ENCODE data around the gene ZNF524. TPM values are rescaled to one million over a fixed set of nuclear protein-coding genes. Genes with fewer than 3 reads are reported as not detected.

ZNF524 gene
- total RNA-seq, 3 donors from 2014 or later (not counting 1 experiment from before 2014, with no cell fraction given): 9.2 to 12.6 (median 12.5) TPM

DNA sequence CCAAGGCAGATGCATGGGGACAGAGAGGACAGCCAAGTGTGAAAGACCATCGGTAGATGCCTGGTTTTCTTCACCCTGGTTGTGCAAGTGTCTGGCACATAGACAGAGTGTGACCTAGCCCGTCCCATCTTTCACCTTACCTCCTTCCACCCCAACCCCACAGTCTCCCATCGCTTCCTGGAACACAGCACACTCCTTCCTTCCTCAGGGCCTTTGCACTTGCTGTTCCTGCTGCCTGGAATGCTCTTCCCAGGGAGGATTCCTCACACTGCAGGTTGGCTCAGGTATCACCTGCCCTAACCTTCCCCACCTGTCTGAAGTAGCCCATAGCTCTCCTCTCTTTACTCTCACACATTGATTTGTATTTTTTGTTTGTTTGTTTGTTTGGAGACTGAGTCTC, 3.8 kb upstream of the ZNF524 start:
- peaks cover 16% of the 10 kb centered on the region for H3K4me1 ChIP-seq (ENCODE audit: control insufficient read depth, insufficient read depth, low read length)
- no peak overlapping the region for H3K4me3 ChIP-seq (ENCODE audit: low read length)
- H3K27ac Mint-ChIP-seq: peak overlapping the region in 1 of 2 donors; percentile 35
- no peak overlapping the region for H3K4me3 Mint-ChIP-seq
- no peaks in the 10 kb centered on the region for H3K36me3 Mint-ChIP-seq
- H3K36me3 ChIP-seq (ENCODE audit: control insufficient read depth, insufficient read depth, low read length): peaks cover 5% of the 10 kb centered on the region
- no peaks in the 10 kb centered on the region for H3K27me3 Mint-ChIP-seq (ENCODE audit: low read depth in 2 of 2)
- TF ChIP-seq, protein P1, sequence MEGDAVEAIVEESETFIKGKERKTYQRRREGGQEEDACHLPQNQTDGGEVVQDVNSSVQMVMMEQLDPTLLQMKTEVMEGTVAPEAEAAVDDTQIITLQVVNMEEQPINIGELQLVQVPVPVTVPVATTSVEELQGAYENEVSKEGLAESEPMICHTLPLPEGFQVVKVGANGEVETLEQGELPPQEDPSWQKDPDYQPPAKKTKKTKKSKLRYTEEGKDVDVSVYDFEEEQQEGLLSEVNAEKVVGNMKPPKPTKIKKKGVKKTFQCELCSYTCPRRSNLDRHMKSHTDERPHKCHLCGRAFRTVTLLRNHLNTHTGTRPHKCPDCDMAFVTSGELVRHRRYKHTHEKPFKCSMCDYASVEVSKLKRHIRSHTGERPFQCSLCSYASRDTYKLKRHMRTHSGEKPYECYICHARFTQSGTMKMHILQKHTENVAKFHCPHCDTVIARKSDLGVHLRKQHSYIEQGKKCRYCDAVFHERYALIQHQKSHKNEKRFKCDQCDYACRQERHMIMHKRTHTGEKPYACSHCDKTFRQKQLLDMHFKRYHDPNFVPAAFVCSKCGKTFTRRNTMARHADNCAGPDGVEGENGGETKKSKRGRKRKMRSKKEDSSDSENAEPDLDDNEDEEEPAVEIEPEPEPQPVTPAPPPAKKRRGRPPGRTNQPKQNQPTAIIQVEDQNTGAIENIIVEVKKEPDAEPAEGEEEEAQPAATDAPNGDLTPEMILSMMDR (IDR thresholded peaks at IDR 0.05): no peak
- no peak for DNase-seq
- intact Hi-C loops (cut with micrococcal nuclease): no loop called here
- H3K27ac ChIP-seq (ENCODE audit: low read length): no peak overlapping the region
- no peaks in the 10 kb centered on the region for H3K9me3 Mint-ChIP-seq
- H3K9me3 ChIP-seq (ENCODE audit: control insufficient read depth, insufficient read depth, low read length): no peaks in the 10 kb centered on the region
- no peak for ATAC-seq
- H3K4me1 Mint-ChIP-seq: peaks cover 11 to 19% of the 10 kb centered on the region in 2 donors
- H3K27me3 ChIP-seq (ENCODE audit: control insufficient read depth, insufficient read depth, low read length): no peaks in the 10 kb centered on the region
- 95% methylated on average over 3 of the region's 3 CpGs for WGBS (ENCODE audit: insufficient coverage)

DNA sequence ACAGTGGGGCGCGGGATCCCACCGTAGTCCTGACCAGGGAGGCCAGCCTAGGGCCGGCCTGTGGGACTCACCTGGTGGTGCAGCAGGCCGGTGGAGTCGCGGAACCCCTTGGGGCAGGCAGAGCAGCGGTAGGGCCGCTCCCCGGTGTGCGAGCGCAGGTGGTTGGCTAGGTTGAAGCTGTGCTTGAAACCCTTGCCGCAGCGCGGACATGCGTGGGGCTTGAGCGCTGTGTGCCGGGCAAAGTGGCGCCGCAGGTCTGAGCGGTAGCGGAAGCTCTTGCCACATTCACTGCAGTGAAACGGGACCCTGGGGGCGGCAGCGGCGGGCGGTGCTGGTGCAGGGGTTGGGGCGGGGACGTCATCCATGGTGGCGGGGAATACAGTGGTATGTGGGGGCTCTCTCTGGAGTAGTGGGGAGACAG, 2.6 kb upstream of the ZNF524 start:
- Mint-ChIP-seq H3K36me3 (no peaks in the 10 kb centered on the region), H3K27ac (peak overlapping the region in 1 of 2 donors; percentile 99), H3K4me1 (peaks cover 12 to 28% of the 10 kb centered on the region in 2 donors), H3K4me3 (no peak overlapping the region), H3K9me3 (no peaks in the 10 kb centered on the region), H3K27me3 (ENCODE audit: low read depth in 2 of 2) (no peaks in the 10 kb centered on the region)
- DNase-seq (no peak), ATAC-seq (no peak)
- H3K36me3 ChIP-seq (ENCODE audit: control insufficient read depth, insufficient read depth, low read length): peaks cover 5% of the 10 kb centered on the region
- TF ChIP-seq, protein P1 (IDR thresholded peaks at IDR 0.05): no peak
- no peaks in the 10 kb centered on the region for H3K9me3 ChIP-seq (ENCODE audit: control insufficient read depth, insufficient read depth, low read length)
- H3K4me1 ChIP-seq (ENCODE audit: control insufficient read depth, insufficient read depth, low read length): peaks cover 17% of the 10 kb centered on the region
- intact Hi-C loops (cut with micrococcal nuclease): no loop called here
- H3K27ac ChIP-seq (ENCODE audit: low read length): no peak overlapping the region
- no peak overlapping the region for H3K4me3 ChIP-seq (ENCODE audit: low read length)
- WGBS (ENCODE audit: insufficient coverage): 97% methylated on average over 26 of the region's 30 CpGs
- H3K27me3 ChIP-seq (ENCODE audit: control insufficient read depth, insufficient read depth, low read length): no peaks in the 10 kb centered on the region

DNA sequence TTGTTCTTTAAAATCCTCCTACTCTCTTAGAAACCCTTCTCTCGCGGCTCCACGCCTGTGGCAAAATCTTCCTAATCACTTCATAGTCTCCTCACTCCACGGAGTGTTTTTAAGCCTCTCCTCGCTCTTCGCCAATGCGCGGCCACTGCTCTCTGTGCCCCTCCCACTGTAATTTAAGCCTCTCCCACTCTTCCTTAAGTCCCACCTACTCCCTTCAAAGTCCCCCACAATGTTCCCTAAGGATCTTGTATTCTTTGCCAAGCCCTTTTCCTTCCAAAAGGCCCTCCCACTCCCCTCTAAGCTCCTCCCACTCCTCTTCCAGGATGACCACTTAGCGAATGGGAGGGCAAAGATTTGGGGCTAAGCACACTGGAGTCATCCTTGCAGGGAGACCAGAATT, 2.1 kb upstream of the ZNF524 start:
- H3K36me3 ChIP-seq (ENCODE audit: control insufficient read depth, insufficient read depth, low read length): peaks cover 5% of the 10 kb centered on the region
- ATAC-seq: no peak
- H3K4me3 Mint-ChIP-seq: no peak overlapping the region
- no peaks in the 10 kb centered on the region for H3K9me3 ChIP-seq (ENCODE audit: control insufficient read depth, insufficient read depth, low read length)
- H3K4me3 ChIP-seq (ENCODE audit: low read length): no peak overlapping the region
- WGBS (ENCODE audit: insufficient coverage): 97% methylated on average over 9 of the region's 9 CpGs
- DNase-seq: no peak
- H3K27ac ChIP-seq (ENCODE audit: low read length): no peak overlapping the region
- no peaks in the 10 kb centered on the region for H3K36me3 Mint-ChIP-seq
- H3K4me1 ChIP-seq (ENCODE audit: control insufficient read depth, insufficient read depth, low read length): peaks cover 17% of the 10 kb centered on the region
- TF ChIP-seq, protein P1 (IDR thresholded peaks at IDR 0.05): no peak
- no peaks in the 10 kb centered on the region for H3K9me3 Mint-ChIP-seq
- no peaks in the 10 kb centered on the region for H3K27me3 Mint-ChIP-seq (ENCODE audit: low read depth in 2 of 2)
- peak overlapping the region; percentile 96 to 99 for H3K27ac Mint-ChIP-seq
- intact Hi-C loops (cut with micrococcal nuclease): no loop called here
- H3K4me1 Mint-ChIP-seq: peaks cover 12 to 28% of the 10 kb centered on the region in 2 donors
- H3K27me3 ChIP-seq (ENCODE audit: control insufficient read depth, insufficient read depth, low read length): no peaks in the 10 kb centered on the region
